ENCODE data around the gene RYR3. TPM values are rescaled to one million over a fixed set of nuclear protein-coding genes. Genes with fewer than 3 reads are reported as not detected.

The RYR3 gene
- total RNA-seq, 4 donors from 2014 or later, result 3.7 to 7.2 (median 4.5) TPM

DNA sequence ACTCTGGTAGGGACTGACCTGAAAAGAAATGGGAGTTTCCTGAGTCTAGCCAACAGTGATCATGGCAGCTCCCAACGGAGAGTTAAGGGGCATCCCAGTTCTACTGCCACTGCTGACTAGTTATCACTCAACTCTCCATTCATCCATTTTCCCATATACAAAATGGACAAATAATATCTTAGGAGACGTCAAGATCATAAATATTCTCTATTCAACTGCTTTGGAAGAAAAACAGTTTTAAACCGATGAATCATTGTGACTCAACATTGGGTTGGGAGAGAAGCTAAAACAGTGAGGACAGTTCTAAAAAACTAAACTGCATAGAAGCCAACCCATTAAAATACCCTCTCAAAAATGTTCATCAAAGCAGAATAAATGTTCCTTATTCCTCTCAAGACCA, 600.0 kb downstream of the RYR3 start:
- TF ChIP-seq, protein P1, sequence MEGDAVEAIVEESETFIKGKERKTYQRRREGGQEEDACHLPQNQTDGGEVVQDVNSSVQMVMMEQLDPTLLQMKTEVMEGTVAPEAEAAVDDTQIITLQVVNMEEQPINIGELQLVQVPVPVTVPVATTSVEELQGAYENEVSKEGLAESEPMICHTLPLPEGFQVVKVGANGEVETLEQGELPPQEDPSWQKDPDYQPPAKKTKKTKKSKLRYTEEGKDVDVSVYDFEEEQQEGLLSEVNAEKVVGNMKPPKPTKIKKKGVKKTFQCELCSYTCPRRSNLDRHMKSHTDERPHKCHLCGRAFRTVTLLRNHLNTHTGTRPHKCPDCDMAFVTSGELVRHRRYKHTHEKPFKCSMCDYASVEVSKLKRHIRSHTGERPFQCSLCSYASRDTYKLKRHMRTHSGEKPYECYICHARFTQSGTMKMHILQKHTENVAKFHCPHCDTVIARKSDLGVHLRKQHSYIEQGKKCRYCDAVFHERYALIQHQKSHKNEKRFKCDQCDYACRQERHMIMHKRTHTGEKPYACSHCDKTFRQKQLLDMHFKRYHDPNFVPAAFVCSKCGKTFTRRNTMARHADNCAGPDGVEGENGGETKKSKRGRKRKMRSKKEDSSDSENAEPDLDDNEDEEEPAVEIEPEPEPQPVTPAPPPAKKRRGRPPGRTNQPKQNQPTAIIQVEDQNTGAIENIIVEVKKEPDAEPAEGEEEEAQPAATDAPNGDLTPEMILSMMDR (IDR thresholded peaks at IDR 0.05), result no peak
- TF ChIP-seq EP300 (IDR thresholded peaks at IDR 0.05), result no peak
- no peak for TF ChIP-seq POLR2AphosphoS5 (IDR thresholded peaks at IDR 0.05)
- no peak for TF ChIP-seq POLR2A (IDR thresholded peaks at IDR 0.05; ENCODE audit: low read depth)
- peaks cover 0 to 7% (median 5%) of the 10 kb centered on the region in 4 donors for H3K4me1 ChIP-seq
- whole genome bisulfite sequencing, result 90% methylated on average over 3 of the region's 3 CpGs
- H3K9me3 ChIP-seq, result no peaks in the 10 kb centered on the region
- no peaks in the 10 kb centered on the region for H3K27me3 ChIP-seq
- H3K4me3 ChIP-seq, result no peak overlapping the region
- H3K27ac ChIP-seq (replicated peaks in 1 of 4), result no peak overlapping the region
- DNase-seq (ENCODE audit: extremely low spot score), result no peak
- no peaks in the 10 kb centered on the region for H3K36me3 ChIP-seq
- intact Hi-C loops (cut with DNase I), result no loop called here

DNA sequence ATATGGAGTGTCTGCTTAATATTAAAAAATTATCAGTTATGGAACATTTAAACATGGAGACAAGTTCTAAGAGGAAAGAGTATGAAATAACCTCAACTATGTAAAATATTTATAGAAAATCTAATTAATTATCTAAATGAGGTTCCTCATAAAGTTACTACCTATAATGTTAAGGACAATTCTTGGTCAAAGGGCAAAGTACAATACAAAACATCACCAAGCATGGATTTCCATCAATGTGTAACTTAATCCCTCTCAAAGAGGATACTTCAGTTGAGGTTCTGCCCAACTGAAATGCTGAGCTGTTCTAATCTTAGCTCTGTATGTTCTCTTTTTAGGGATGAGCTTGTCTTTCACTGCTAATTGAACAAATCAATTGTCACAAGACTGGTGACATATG, 601.6 kb downstream of the RYR3 start:
- TF ChIP-seq, protein P1 (IDR thresholded peaks at IDR 0.05), result no peak
- TF ChIP-seq EP300 (IDR thresholded peaks at IDR 0.05), result no peak
- no peak for TF ChIP-seq POLR2A (IDR thresholded peaks at IDR 0.05; ENCODE audit: low read depth)
- TF ChIP-seq POLR2AphosphoS5 (IDR thresholded peaks at IDR 0.05), result no peak

DNA sequence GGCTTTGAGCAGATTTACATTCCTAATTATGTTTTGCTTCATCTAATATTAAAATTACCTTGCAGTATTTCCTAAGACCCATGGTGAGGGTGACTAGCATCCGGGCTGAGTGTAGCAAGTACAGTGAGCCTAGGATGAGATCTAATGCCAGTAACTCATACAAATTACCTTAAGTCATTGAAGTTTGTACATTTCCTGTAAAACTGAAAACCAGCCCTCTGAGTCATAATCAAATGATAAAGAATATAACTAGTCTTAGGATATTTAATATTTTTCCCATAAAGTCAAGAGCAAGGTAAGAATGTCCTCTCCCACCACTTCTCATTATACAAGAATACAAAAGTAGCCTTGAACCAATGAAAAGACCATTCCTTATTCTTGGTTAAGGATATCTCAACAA, 602.7 kb downstream of the RYR3 start:
- Histone ChIP-seq H3K36me3 (no peaks in the 10 kb centered on the region), H3K4me1 (no peaks in the 10 kb centered on the region), H3K27ac (replicated peaks in 1 of 4) (no peak overlapping the region), H3K4me3 (no peak overlapping the region), H3K27me3 (no peaks in the 10 kb centered on the region), H3K9me3 (no peaks in the 10 kb centered on the region)
- DNase-seq (ENCODE audit: extremely low spot score), result no peak
- 100% methylated on average over 1 of the region's 1 CpG for WGBS
- intact Hi-C loops (cut with DNase I), result no loop called here
- TF ChIP-seq POLR2AphosphoS5 (IDR thresholded peaks at IDR 0.05), result no peak
- no peak for TF ChIP-seq POLR2A (IDR thresholded peaks at IDR 0.05; ENCODE audit: low read depth)
- TF ChIP-seq, protein P1 (IDR thresholded peaks at IDR 0.05), result no peak
- no peak for TF ChIP-seq EP300 (IDR thresholded peaks at IDR 0.05)

More for the DNA sequence above, 601.6 kb downstream of the RYR3 start:
- intact Hi-C loops (cut with DNase I), result no loop called here
- H3K27me3 ChIP-seq, result no peaks in the 10 kb centered on the region
- H3K36me3 ChIP-seq, result no peaks in the 10 kb centered on the region
- no peak for DNase-seq (ENCODE audit: extremely low spot score)
- no peaks in the 10 kb centered on the region for H3K9me3 ChIP-seq
- H3K4me1 ChIP-seq, result peaks cover 0 to 4% (median 2%) of the 10 kb centered on the region in 4 donors
- no peak overlapping the region for H3K4me3 ChIP-seq
- no peak overlapping the region for H3K27ac ChIP-seq (replicated peaks in 1 of 4)

Small RNA genes within 50 kb of the gene (small RNA-seq; reads per million reads assigned to genes)
- gene RF00019, result 0 reads per million in 3 donors

Other genes starting within 250 kb of the RYR3 start
- gene FMN1, start 116.3 kb upstream of the RYR3 start, total RNA-seq, result 10 to 100 TPM in 2 of 4 donors, 1 to 10 TPM in 2; 4.8 to 12.5 (median 8.6) TPM

All from esophagus muscularis mucosa (tissue), 4 donors.